GM19397 (cell line): Measurements from ENCODE around the gene APBA2.

Experiments used
- ATAC-seq: cut with Tn5 transposase; IDR thresholded peaks from one replicate; pipeline ENCODE4 v1.9.1; 2021; ENCODE audit warnings: mild to moderate bottlenecking, moderate library complexity; ENCODE audit not compliant: unreplicated experiment

APBA2 gene

DNA sequence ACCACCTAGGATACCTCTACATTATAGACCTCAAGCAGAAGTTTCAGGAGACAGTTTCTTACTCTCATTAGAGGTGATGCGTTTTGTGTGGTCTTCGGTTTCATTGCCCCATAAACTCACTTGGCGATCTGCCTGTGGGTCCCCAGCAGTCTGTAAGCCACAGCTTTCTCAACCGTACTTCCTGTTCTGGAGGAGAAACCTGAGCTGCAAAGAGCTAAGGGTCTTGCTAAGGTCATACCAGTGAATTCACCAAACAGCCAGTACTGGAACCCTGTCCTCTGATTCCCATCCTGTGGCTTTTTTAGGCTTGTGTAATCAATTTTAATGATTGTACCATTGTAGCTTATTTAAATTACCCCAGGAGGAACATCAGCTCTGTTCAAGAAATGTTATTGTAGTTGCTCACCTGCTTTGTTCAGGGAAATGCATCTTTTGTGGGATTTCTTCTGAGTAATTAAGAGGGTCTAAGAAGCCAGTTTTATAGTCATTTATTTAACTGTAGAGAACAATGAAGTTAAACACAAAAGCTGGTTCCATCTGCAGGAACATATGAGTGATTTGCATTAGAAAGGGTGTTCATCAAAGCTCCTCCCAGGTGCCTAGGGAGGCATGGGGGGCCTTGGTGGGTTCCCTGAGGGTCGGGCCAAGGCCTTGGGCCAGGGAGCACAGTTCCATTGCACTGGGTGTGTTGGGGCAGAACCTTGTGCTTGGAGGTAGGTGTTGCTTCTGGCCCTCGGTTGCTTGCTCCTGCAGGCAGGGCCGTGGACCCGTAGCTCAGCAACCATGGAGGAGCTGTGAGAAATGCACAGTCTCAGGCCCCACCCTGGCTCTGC, 69.6 kb downstream of the APBA2 start:
- ATAC-seq: no peak

- ATAC-seq: no peak
Observed at GRCh38 chr15:28955993-28956421, 70.2 kb downstream of the APBA2 start.

DNA sequence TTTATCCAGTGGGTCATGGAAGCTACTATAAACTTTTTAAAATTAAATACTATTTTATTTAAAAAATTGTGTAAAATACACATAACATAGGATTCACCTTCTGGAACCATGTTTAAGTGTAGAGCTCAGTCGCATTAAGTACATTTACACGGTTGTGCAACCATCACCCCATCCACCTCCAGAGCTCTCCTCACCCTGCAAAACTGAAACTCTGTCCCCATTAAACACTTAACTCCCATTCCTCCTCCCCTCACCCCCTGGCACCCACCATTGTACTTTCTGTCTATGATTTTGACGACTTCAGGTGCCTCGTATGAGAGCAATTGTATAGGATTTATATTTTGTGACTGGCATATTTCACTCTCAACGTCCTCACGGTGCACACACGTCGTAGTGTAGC, 70.7 kb downstream of the APBA2 start:
- no peak for ATAC-seq

DNA sequence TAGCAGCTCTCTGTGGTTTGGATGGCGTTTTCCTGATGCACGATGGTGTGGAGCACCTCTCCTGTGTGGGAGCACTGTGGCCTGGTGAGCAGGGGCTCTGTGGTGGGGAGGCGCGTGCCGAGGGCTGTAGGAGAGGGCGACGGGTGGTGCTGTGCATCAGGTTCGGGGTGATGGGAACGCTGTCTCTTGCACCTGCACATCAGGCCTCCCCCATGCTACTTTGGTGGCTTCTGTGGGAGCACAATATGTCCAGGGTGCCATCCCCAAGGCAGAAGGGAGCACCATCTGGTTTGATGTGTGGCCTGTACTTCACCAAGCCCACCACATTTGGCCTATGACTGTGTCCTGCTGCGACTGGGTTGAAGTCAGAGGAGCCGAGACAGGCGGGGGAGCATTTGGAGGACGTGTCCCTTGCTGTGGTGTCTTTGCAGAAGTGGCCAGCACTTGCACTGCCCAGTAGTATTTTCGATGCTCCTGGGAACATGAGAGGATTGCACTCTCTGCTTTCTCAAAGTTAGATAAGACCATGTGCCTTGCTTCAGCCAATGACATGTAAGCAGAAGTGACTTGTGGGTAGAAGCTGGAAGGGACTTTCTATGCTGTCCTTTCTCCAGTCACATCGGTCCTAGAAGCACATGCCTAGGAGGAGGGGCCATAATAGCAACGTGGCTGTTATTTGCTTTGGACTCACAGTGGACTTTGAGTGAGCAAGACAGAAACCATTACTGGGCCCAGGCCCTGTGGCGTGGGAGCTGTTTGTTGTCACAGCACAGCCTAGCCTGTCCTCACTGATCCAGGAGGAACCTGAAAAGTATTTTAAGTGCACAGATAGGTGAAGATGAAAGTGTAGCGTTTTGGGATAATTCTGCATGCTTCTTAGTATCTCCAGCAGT, 72.1 kb downstream of the APBA2 start:
- ATAC-seq: no peak

- no peak for ATAC-seq
Observed at GRCh38 chr15:28959326-28959725, 73.6 kb downstream of the APBA2 start.

DNA sequence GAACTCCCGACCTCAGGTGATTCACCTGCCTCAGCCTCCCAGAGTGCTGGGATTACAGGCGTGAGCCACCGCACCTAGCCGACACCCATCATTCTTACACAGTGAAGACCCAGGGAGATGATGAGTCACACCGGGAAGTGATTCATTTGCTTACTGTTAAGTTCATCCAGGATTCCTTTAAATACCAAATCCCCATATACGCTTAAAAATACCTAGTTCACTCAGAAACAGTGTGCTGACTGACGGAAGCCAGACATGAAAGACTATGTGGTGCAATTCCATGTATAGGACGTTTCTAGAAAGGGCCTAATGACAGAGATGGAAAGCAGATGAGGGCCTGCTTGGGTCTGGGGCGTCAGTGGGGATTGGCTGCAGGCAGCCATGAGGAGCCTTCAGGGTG, 75.2 kb downstream of the APBA2 start:
- no peak for ATAC-seq

DNA sequence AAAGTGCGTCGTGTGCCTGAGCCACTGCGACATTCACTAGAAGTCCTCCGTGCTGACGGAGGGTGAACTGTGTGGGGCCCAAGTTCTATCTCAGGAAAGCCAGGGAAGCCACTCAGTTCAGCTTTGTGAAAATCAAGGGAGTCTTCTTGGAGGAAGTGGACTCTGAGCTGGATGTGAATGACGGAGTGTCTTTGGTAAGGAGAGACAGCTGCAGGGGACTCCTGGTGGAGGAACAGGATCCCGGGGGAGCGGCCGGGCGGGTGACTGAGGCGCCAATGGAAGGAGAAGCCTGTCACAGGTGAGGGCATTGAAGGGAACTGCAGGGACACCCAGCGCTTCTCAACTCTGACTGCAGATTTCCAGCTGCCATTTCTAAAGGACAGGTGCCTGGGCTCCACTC, 75.6 kb downstream of the APBA2 start:
- no peak for ATAC-seq

GRCh38 chr15:28962851-28963710, 77.3 kb downstream of the APBA2 start:
- ATAC-seq: no peak

DNA sequence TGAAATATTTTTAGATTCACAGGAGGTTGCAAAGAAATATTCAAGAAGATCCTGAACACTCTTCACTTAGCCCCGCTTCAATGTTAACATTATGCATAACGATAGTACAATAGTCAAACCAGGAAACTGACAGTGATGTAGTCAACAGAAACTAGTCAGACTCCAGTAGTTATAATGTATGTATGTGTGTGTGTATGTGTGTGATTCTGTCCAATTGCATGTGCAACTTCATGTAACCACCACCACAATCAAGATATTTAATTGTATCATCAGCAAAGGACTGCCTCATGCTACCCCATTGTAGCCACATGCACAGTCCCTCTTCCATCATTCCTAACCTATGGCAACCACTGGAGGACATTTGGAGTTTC, 77.9 kb downstream of the APBA2 start:
- ATAC-seq: no peak

DNA sequence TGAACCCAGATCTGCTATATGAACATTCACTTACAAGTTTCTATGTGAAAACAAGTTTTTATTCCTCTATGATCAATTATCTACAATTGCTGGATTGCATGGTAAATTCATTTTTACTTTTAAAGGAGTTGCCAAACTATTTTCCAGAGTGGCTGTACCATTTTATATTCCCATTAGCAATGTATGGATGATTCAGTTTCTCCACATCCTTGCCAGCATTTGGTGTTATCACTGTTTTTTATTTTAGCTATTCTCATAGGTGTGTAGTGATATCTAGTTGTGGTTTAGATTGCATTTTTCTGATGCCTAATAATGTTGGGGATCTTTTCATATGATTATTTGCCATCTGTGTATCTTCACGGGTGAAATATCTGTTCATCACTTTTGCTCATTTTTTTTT, 78.3 kb downstream of the APBA2 start:
- ATAC-seq: no peak

DNA sequence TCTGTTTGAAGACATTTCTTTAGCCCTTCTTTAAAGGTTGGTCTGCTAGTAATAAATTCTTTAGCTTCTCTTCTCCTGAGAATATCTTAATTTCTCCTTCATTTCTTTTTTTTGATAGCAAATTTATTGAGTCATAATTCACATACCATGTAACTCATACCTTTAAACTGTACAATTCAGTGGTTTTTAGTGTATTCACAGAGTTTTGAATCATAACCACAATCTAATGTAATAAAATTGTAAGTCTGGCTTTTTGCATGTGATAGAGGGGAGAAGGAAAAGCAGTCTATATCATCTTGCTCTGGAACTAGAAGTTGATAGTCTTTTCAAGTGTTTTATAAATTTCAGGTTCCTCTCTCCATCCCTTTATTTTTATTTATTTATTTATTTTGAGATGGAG, 81.3 kb downstream of the APBA2 start:
- no peak for ATAC-seq

DNA sequence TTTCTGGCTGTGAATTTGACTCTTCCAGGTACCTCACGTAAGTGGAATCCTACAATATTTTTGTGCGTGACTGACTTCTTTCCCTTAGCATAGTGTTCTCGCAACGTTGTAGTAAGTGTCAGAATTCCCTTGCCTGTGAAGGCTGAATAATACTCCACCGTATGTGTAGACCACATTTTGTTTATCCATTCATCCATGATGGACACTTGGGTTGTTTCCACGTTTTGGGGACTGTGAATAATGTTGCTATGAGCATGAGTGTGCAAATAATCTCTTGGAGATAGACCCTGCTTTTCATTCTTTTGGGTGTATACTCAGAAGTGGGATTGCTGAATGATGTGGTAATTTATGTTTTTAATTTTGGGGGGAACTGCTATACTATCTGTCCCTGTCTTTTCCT, 82.2 kb downstream of the APBA2 start:
- ATAC-seq: no peak

DNA sequence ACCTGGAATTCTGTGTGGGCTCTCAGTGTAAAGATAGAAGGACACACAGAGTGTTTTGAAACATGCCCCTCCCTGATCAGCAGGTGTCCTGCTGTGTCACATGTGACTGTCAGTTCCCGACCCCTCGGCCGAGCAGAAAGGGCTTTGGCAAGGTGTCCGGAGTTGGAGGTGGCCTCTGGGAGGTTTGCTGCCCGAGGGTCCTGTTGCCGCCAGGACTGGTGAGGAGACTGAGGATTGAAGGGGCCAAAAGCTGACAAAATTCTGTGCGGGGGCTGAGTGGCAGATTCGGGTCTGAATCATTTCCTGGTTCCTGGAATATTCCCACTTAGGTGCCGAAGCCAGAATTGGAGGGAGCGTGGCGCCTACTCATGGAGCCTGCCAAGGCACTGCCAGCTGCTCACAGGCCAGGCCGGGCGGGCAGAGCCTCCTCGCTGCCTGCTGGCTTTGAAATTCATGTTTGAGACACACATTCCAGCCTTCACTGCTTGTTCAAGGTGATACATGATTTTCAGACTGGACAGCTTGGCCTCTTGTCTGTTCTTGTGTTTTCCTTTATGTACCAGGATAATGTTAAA, 83.8 kb downstream of the APBA2 start:
- no peak for ATAC-seq

DNA sequence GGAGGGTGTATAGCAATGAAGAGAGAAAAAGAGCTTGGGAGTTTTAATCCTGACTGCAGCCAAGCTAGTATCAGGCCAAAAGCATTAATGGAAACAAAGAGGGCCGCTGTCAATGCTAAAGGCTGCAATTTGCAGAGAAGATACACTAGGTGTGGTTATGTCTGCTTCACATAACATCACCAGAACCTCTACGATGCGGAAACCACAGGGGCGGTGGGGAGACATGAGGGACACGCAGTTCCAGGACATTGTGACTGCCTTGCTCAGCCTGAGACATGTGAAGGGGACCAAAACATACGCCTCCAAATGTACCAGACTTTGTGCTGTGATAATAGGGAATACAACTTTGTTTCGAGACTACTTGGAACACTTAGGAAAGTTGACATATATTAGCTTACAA, 88.4 kb downstream of the APBA2 start:
- no peak for ATAC-seq

GRCh38 chr15:28975766-28976179, 90.0 kb downstream of the APBA2 start:
- ATAC-seq: no peak

GRCh38 chr15:28977377-28978010, 91.7 kb downstream of the APBA2 start:
- ATAC-seq: no peak

DNA sequence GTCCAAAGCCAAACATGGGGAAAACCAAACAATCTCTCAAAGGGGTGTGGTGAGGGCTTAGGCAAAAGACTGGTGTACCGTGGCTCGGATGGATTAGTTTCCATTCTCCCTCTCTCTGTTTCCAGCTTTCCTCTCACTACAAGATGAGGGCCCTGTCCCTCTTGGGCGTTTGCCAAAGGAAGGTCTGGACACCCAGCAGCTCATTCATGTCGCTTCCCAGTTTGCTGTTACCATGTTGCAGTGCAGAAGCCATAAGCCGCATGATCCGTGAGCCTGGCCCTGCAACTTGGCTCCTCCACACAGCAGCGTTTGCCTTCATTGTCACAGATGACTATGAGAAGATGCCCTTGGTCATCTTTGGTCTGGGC, 92.2 kb downstream of the APBA2 start:
- no peak for ATAC-seq

DNA sequence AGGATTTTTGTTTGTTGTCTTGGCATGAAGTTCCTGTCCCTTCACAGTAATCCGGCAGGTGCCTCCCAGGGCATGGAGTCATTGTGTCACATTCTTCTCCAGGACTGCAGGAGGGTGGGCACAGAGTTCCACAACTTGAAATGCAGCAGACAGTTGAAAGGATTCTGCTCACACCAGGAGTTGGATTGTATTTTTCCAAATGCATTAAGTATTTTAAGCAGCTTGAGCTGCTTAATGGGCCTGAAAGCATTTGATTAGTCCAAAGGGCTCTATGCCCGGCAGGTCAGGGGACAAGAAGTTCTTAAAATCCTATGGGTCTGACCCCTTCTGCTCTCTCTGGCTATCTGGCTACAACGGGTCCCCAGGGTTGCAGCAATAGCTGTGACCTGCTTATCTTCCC, 92.9 kb downstream of the APBA2 start:
- no peak for ATAC-seq

GRCh38 chr15:28979208-28979841, 93.6 kb downstream of the APBA2 start:
- no peak for ATAC-seq
